PC-9 (cell line): ENCODE measurements around the gene NAGPA.

Experiments
- CTCF ChIP-seq: fragments of 200-600 bp; sonication (generic); conservative IDR thresholded peaks from 2 replicates; pipeline ENCODE4 v1.6.1; 2017; ENCODE audit warnings: mixed run types, antibody characterized with exemption, mild to moderate bottlenecking, moderate library complexity
- EZH2 ChIP-seq: fragments of 200-600 bp; sonication (generic); IDR thresholded peaks from 2 replicates; pipeline ENCODE4 v1.8.0; 2017; ENCODE audit warnings: antibody characterized with exemption, low read depth

- no peak for TF ChIP-seq CTCF
- no peak for TF ChIP-seq EZH2
Observed at GRCh38 chr16:5015887-5016286, 17.8 kb downstream of the NAGPA start.
